DOHH2 (cell line): ENCODE results near the gene PDE11A.

Experiments
- CTCF ChIP-seq: fragments of 200-600 bp; sonication (generic); IDR thresholded peaks from one replicate; pipeline ENCODE4 v1.5.1; 2014; ENCODE audit warnings: antibody characterized with exemption, mild to moderate bottlenecking, low read depth, low read length; ENCODE audit not compliant: poor library complexity, severe bottlenecking
- EZH2phosphoT487 ChIP-seq: fragments of 200-600 bp; sonication (generic); IDR thresholded peaks from 2 replicates; pipeline ENCODE4 v1.6.1; 2017; ENCODE audit warnings: borderline replicate concordance, mild to moderate bottlenecking, antibody characterized with exemption, low read length, moderate library complexity, mixed read lengths

- TF ChIP-seq CTCF (no peak), EZH2phosphoT487 (no peak)
Observed at GRCh38 chr2:177587371-177587770, 485.2 kb downstream of the PDE11A start.
